SK-N-SH (cell line): ENCODE measurements around the gene C11orf58. TPM values are rescaled to one million over a fixed set of nuclear protein-coding genes. Genes with fewer than 3 reads are reported as not detected.

ENCODE experiments used
- CTCF ChIA-PET: fragments of 300-600, 350-600 bp; formaldehyde crosslinking; extraction: SDS; loops from one replicate; lab custom pipeline; 2021; lab: Yijun Ruan, JAX
- POLR2A ChIA-PET: fragments of 350-600 bp; sonication (Branson Sonifier 250); formaldehyde crosslinking; extraction: SDS; loops from one replicate; lab custom pipeline; 2020; ENCODE audit warnings: antibody characterized with exemption, inconsistent platforms; lab: Yijun Ruan, JAX
- DNase-seq: peaks from one replicate; pipeline ENCODE4 v3.0.0; 2012
- H2AFZ ChIP-seq: fragments of 200-600 bp; sonication (generic); 2 replicates; pipeline ENCODE4 v1.8.1; 2016; ENCODE audit warnings: antibody characterized with exemption, mild to moderate bottlenecking, low read depth
- H3F3A ChIP-seq: fragments of 200-600 bp; sonication (generic); replicated peaks from 2 replicates; pipeline ENCODE3; 2016; ENCODE audit warnings: antibody characterized with exemption, mild to moderate bottlenecking; ENCODE audit not compliant: insufficient read depth
- H3K27ac ChIP-seq, 2 experiments: fragments of 200-500 bp in 1 of 2; fragments of 200-600 bp in 1 of 2; sonication (Bioruptor generic) in 1 of 2; sonication (generic), shearing (Covaris generic) in 1 of 2; 2 replicates each; pipeline versions ENCODE4 v1.5.1 to v1.6.1; 2014 to 2016; ENCODE audit warnings: low read depth in 2 of 2, inconsistent platforms in 1 of 2, low read length in 1 of 2, mild to moderate bottlenecking in 1 of 2, mixed read lengths in 1 of 2
- H3K27me3 ChIP-seq: fragments of 200-600 bp; sonication (generic), shearing (Covaris generic); 2 replicates; pipeline ENCODE4 v1.6.1; 2016; ENCODE audit warnings: mixed run types; ENCODE audit not compliant: insufficient read depth
- H3K36me3 ChIP-seq, 2 experiments: fragments of 200-500 bp in 1 of 2; fragments of 200-600 bp in 1 of 2; sonication (Bioruptor generic) in 1 of 2; sonication (generic) in 1 of 2; replicated peaks in 1 of 2; 2 replicates each; pipeline versions ENCODE3 to v1.5.1; 2014 to 2016; ENCODE audit warnings: low read length in 1 of 2, mild to moderate bottlenecking in 1 of 2; ENCODE audit not compliant: insufficient read depth in 2 of 2, control insufficient read depth in 1 of 2
- H3K4me1 ChIP-seq, 2 experiments: fragments of 200-500 bp in 1 of 2; fragments of 200-600 bp in 1 of 2; sonication (Bioruptor generic) in 1 of 2; sonication (generic), shearing (Covaris generic) in 1 of 2; 2 replicates each; pipeline versions ENCODE4 v1.5.1 to v1.6.1; 2014 to 2016; ENCODE audit warnings: low read depth in 1 of 2, low read length in 1 of 2, mixed run types in 1 of 2; ENCODE audit not compliant: insufficient read depth in 2 of 2, control insufficient read depth in 1 of 2
- H3K4me2 ChIP-seq: fragments of 200-600 bp; sonication (generic), shearing (Covaris generic); 2 replicates; pipeline ENCODE4 v1.6.1; 2017; ENCODE audit warnings: mixed run types
- H3K4me3 ChIP-seq, 2 experiments: fragments of 200-500 bp in 1 of 2; fragments of 200-600 bp in 1 of 2; sonication (Bioruptor generic) in 1 of 2; sonication (generic), shearing (Covaris generic) in 1 of 2; 2 replicates each; pipeline versions ENCODE4 v1.5.1 to v1.8.1; 2014 to 2016; ENCODE audit warnings: low read depth in 2 of 2, inconsistent platforms in 1 of 2, low read length in 1 of 2, mild to moderate bottlenecking in 1 of 2, mixed read lengths in 1 of 2, moderate library complexity in 1 of 2
- H3K79me2 ChIP-seq: fragments of 200-600 bp; sonication (generic); 2 replicates; pipeline ENCODE4 v1.8.1; 2017; ENCODE audit warnings: mild to moderate bottlenecking; ENCODE audit not compliant: insufficient read depth
- H3K9ac ChIP-seq: fragments of 200-600 bp; sonication (generic); 2 replicates; pipeline ENCODE4 v1.6.1; 2017; ENCODE audit warnings: mixed run types
- H3K9me2 ChIP-seq: fragments of 200-600 bp; sonication (generic); 2 replicates; pipeline ENCODE4 v1.6.1; 2017; ENCODE audit warnings: mixed run types
- H3K9me3 ChIP-seq: fragments of 200-600 bp; sonication (generic); 2 replicates; pipeline ENCODE4 v1.6.1; 2017; ENCODE audit warnings: mixed run types, mild to moderate bottlenecking, moderate library complexity
- H4K20me1 ChIP-seq: fragments of 200-600 bp; sonication (generic); 2 replicates; pipeline ENCODE4 v1.6.1; 2017; ENCODE audit warnings: mild to moderate bottlenecking, mixed run types; ENCODE audit not compliant: insufficient read depth
- ELF1 ChIP-seq: IDR thresholded peaks from 2 replicates; pipeline ENCODE4 v1.4.0; 2012
- EZH2phosphoT487 ChIP-seq: fragments of 200-600 bp; sonication (generic); IDR thresholded peaks from 2 replicates; pipeline ENCODE4 v1.6.1; 2017; ENCODE audit warnings: low read depth, mixed run types, mild to moderate bottlenecking, antibody characterized with exemption, moderate library complexity, borderline replicate concordance
- GABPA ChIP-seq: IDR thresholded peaks from 2 replicates; pipeline ENCODE4 v1.4.0; 2012; ENCODE audit warnings: low read depth, mild to moderate bottlenecking
- GATA2 ChIP-seq: sonication (generic); formaldehyde crosslinking; IDR thresholded peaks from 2 replicates; pipeline ENCODE4 v1.5.0; 2020; ENCODE audit warnings: mild to moderate bottlenecking, missing genetic modification reagents
- MEF2A ChIP-seq: IDR thresholded peaks from 2 replicates; pipeline ENCODE4 v1.4.0; 2012; ENCODE audit warnings: low read depth, borderline replicate concordance
- NFIC ChIP-seq: IDR thresholded peaks from 2 replicates; pipeline ENCODE4 v1.4.0; 2012; ENCODE audit warnings: borderline replicate concordance
- POLR2AphosphoS5 ChIP-seq: IDR thresholded peaks from 2 replicates; pipeline ENCODE4 v1.6.1; 2012; ENCODE audit warnings: low read depth, low read length
- RFX5 ChIP-seq: IDR thresholded peaks from 2 replicates; pipeline ENCODE4 v1.6.1; 2012; ENCODE audit warnings: mild to moderate bottlenecking, improper control_type of control experiment, low read length
- RXRA ChIP-seq: IDR thresholded peaks from 2 replicates; pipeline ENCODE4 v1.4.0; 2012; ENCODE audit warnings: low read depth, mild to moderate bottlenecking, borderline replicate concordance
- SIN3A ChIP-seq: IDR thresholded peaks from 2 replicates; pipeline ENCODE4 v1.6.1; 2012; ENCODE audit warnings: low read depth, mild to moderate bottlenecking, low read length, moderate library complexity, borderline replicate concordance
- TAF1 ChIP-seq: IDR thresholded peaks from 2 replicates; pipeline ENCODE4 v1.6.1; 2012; ENCODE audit warnings: low read depth, mild to moderate bottlenecking, low read length, moderate library complexity, borderline replicate concordance
- TCF12 ChIP-seq: IDR thresholded peaks from 2 replicates; pipeline ENCODE4 v1.4.0; 2012
- WGBS: methylation state at CpG from one replicate; pipeline ENCODE4 v1.1.6; 2017; ENCODE audit warnings: low lambda C conversion rate; 5-methylcytosine and 5-hydroxymethylcytosine counted together
- polyA plus RNA-seq, 3 experiments: library from polyadenylated mRNA; depleted of rRNA; stranded (reverse); fragments of >200 nt; gene quantifications; 2 replicates each; pipeline ENCODE4 v1.2.3, GENCODE V29; 2012
- TF ChIP-seq, protein P1 (sequence below): fragments of 150-350 bp; IDR thresholded peaks from 2 replicates; pipeline ENCODE4 v1.6.1; 2016; ENCODE audit warnings: mild to moderate bottlenecking, low read depth, low read length
- TF ChIP-seq, protein P2 (sequence below): fragments of 150-350 bp; IDR thresholded peaks from 2 replicates; pipeline ENCODE4 v1.6.1; 2017; ENCODE audit warnings: antibody characterized with exemption, low read length, low read depth, borderline replicate concordance

The C11orf58 gene
- polyA plus RNA-seq, 1 of the 3 experiments (the other 2 are of a cell fraction), result 150 TPM

DNA sequence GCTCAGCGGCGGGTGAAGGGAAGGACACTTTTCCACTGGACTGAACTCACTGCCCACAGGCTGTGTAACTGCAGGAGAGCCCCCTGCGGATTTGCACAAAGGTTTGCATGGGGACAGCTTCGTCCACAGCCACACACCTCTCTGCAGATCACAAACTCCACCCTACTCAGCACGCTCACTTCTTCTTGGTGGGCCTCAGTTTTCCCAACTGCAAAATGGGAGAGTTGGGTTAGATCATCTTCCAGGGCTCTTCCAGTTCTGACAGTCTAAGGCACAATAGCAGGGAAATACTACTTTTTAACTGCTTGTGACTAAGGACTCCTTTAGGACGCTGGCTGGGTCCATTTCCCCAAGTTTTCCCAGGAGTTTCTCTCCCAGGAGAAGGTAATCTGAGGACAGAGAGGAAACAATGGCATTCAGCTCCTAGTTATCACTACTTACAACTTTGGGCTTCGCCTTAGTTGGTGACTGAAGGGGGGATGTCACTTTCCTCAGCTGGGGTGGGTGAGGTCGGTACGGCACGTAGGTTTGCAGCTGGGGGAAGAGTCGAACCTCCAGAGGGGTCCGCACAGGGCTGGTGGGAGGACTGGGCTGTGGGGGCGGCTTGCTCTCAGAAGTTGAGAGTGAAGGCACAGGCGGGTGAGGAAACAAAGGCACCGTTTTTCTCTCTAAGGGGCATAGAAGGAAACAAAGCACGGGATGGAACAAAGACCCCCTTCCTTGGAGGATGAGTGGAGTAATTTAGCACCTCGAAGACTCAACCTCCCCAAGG is 55.8 kb downstream of the C11orf58 start:
- WGBS, result 94% methylated on average over 15 of the region's 17 CpGs
- Histone ChIP-seq H3K4me1 (peaks cover 0 to 4% of the 10 kb centered on the region in 2 experiments), H3K9ac (no peak overlapping the region), H3K79me2 (no peaks in the 10 kb centered on the region), H3K9me3 (no peaks in the 10 kb centered on the region), H3K4me3 (no peak overlapping the region)
- TF ChIP-seq, protein P1, sequence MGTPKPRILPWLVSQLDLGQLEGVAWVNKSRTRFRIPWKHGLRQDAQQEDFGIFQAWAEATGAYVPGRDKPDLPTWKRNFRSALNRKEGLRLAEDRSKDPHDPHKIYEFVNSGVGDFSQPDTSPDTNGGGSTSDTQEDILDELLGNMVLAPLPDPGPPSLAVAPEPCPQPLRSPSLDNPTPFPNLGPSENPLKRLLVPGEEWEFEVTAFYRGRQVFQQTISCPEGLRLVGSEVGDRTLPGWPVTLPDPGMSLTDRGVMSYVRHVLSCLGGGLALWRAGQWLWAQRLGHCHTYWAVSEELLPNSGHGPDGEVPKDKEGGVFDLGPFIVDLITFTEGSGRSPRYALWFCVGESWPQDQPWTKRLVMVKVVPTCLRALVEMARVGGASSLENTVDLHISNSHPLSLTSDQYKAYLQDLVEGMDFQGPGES, result no peak
- no peak for TF ChIP-seq POLR2AphosphoS5
- TF ChIP-seq, protein P2, sequence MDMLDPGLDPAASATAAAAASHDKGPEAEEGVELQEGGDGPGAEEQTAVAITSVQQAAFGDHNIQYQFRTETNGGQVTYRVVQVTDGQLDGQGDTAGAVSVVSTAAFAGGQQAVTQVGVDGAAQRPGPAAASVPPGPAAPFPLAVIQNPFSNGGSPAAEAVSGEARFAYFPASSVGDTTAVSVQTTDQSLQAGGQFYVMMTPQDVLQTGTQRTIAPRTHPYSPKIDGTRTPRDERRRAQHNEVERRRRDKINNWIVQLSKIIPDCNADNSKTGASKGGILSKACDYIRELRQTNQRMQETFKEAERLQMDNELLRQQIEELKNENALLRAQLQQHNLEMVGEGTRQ, result no peak
- TF ChIP-seq RFX5, result no peak
- no peak for TF ChIP-seq RXRA
- TF ChIP-seq GABPA, result no peak
- no peak for TF ChIP-seq MEF2A
- TF ChIP-seq TAF1, result no peak
- no peak for TF ChIP-seq GATA2 (CRISPR knock-in tag)
- TF ChIP-seq SIN3A, result no peak
- TF ChIP-seq, all 33 proteins: peak for 0
- Histone ChIP-seq H3K27me3 (no peaks in the 10 kb centered on the region), H3K9me2 (no peaks in the 10 kb centered on the region), H3K36me3 (no peaks in the 10 kb centered on the region), H3F3A (peaks cover 14% of the 10 kb centered on the region), H2AFZ (no peak overlapping the region), H3K27ac (no peak overlapping the region), H4K20me1 (no peaks in the 10 kb centered on the region), H3K4me2 (no peak overlapping the region)
- CTCF ChIA-PET, result interaction anchor here (1.2 to 2.9 kb wide), 3 partner anchors 9 to 137 kb away, joined by 3 to 14 read pairs (median 11); no protein-coding TSS in a partner anchor
- no peak for DNase-seq
- POLR2A ChIA-PET, result no interaction called here

DNA sequence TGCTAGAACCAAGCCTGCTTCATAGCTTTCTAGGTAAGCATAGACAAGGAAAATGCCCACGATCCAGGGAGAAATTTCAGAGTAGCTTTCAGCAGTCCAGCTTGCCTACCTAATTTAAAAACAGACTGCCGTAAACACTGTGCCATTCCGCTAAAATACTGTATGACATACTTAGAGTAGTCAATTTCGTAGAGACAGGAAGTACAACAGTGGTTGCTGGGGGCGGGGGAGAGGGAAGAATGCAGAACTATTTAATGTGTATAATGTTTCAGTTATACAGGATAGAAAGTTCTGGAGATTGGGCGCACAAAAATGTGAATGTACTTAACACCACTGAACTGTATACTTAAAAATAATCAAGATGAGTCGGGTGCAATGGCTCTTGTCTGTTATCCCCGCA is 56.7 kb downstream of the C11orf58 start:
- H3K79me2 ChIP-seq, result no peaks in the 10 kb centered on the region
- ChIA-PET CTCF (interaction anchor here (2.9 kb wide), 1 partner anchor 10 kb away, joined by 14 read pairs; no protein-coding TSS in a partner anchor), POLR2A (no interaction called here)
- H3K9me3 ChIP-seq, result no peaks in the 10 kb centered on the region
- H3K27me3 ChIP-seq, result no peaks in the 10 kb centered on the region
- H3F3A ChIP-seq, result peaks cover 14% of the 10 kb centered on the region
- H3K4me3 ChIP-seq, result no peak overlapping the region
- no peak for TF ChIP-seq TCF12
- TF ChIP-seq MEF2A, result no peak
- no peak for TF ChIP-seq EZH2phosphoT487
- no peak for TF ChIP-seq ELF1
- TF ChIP-seq NFIC, result no peak
- no peaks in the 10 kb centered on the region for H3K9me2 ChIP-seq
- no peak overlapping the region for H3K27ac ChIP-seq
- no peak overlapping the region for H3K4me2 ChIP-seq
- WGBS, result 92% methylated on average over 8 of the region's 8 CpGs
- no peaks in the 10 kb centered on the region for H3K36me3 ChIP-seq
- no peak overlapping the region for H3K9ac ChIP-seq
- peaks cover 1 to 4% of the 10 kb centered on the region in 2 experiments for H3K4me1 ChIP-seq
- no peak overlapping the region for H2AFZ ChIP-seq
- no peaks in the 10 kb centered on the region for H4K20me1 ChIP-seq
- DNase-seq, result no peak
